Uterus (tissue), 4 donors: ENCODE measurements around the gene VAMP5. TPM values are rescaled to one million over a fixed set of nuclear protein-coding genes. Genes with fewer than 3 reads are reported as not detected.

Source experiments
- DNase-seq, 2 donors: peaks; one replicate each; pipeline ENCODE4 v3.0.0-alpha.2; 2019 to 2020
- H3K27ac ChIP-seq, 2 donors: fragments of 200-600 bp; sonication (generic); 1 replicate in 1 of 2; 2 replicates in 1 of 2; pipeline ENCODE4 v1.5.1; 2016 to 2018
- H3K27me3 ChIP-seq, 2 donors: fragments of 200-600 bp; sonication (generic); one replicate each; pipeline ENCODE4 v1.5.1; 2018 to 2019; ENCODE audit warnings: control low read depth in 1 of 2
- H3K36me3 ChIP-seq, 2 donors: fragments of 200-600 bp; sonication (generic); one replicate each; pipeline ENCODE4 v1.5.1; 2019; ENCODE audit warnings: control low read depth in 1 of 2
- H3K4me1 ChIP-seq, 2 donors: fragments of 200-600 bp; sonication (generic); one replicate each; pipeline ENCODE4 v1.5.1; 2018 to 2019; ENCODE audit warnings: control low read depth in 1 of 2
- H3K4me3 ChIP-seq, 2 donors: fragments of 200-600 bp; sonication (generic); 1 replicate in 1 of 2; 2 replicates in 1 of 2; pipeline ENCODE4 v1.5.1; 2018 to 2019; ENCODE audit warnings: mild to moderate bottlenecking in 1 of 2
- H3K9me3 ChIP-seq, 2 donors: fragments of 200-600 bp; sonication (generic); one replicate each; pipeline ENCODE4 v1.5.1; 2019; ENCODE audit warnings: control low read depth in 1 of 2
- POLR2A ChIP-seq, 2 donors: fragments of 450-650 bp; IDR thresholded peaks; one replicate each; pipeline ENCODE4 v1.6.1; 2016; ENCODE audit warnings: antibody characterized with exemption in 2 of 2, mild to moderate bottlenecking in 1 of 2, moderate library complexity in 1 of 2
- intact Hi-C: fragments of 100-400 bp; cut with DNase I; formaldehyde crosslinking; loops from one replicate; pipeline ENCODE4 v1.15.1; 2023; ENCODE audit warnings: low total_unique reads
- total RNA-seq, 4 donors: library from RNA; depleted of rRNA in 3 of 4; stranded (reverse); fragments of >200 nt in 3 of 4; gene quantifications; one replicate each; pipeline versions ENCODE4 v1.1.0 to v1.2.4, GENCODE V29; 2014 to 2023
- TF ChIP-seq, protein P1 (sequence below), 4 experiments: fragments of 200-600 bp in 2 of 4; fragments of 450-650 bp in 2 of 4; sonication (generic) in 2 of 4; IDR thresholded peaks; one replicate each; pipeline ENCODE4 v1.5.1; 2016 to 2019; ENCODE audit warnings: antibody characterized with exemption in 4 of 4, mild to moderate bottlenecking in 2 of 4, moderate library complexity in 1 of 4
- donor health status: DM: yes; HTN: yes; CAD: no.

Gene VAMP5
- total RNA-seq, 4 donors from 2014 or later: 25.6 to 197 (median 99.5) TPM

DNA sequence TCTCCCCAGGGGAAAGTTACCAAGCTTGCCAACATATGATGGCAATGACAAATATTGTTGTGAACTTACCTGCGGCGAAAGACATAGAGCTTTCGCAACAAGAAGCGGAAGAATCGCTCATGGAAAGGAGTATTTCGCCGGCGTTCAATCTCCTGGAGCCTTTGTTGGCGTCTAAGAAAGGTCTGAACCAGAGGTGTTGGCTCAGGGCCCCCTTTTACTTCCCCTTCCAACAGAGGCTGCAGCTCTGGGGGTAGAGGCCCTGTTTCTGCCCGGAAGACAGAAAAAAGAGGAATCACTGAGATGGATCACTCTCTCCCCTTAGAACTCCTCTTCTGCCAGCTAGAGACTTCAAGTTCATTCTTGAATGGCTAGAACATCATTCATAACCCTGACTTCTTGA lies 33.7 kb upstream of the VAMP5 start:
- H3K4me1 ChIP-seq: no peaks in the 10 kb centered on the region
- no peaks in the 10 kb centered on the region for H3K9me3 ChIP-seq
- H3K27ac ChIP-seq: peak overlapping the region; percentile 15 to 33
- no peaks in the 10 kb centered on the region for H3K27me3 ChIP-seq
- no peaks in the 10 kb centered on the region for H3K36me3 ChIP-seq
- DNase-seq: no peak
- intact Hi-C loops: no loop called here
- TF ChIP-seq, protein P1, sequence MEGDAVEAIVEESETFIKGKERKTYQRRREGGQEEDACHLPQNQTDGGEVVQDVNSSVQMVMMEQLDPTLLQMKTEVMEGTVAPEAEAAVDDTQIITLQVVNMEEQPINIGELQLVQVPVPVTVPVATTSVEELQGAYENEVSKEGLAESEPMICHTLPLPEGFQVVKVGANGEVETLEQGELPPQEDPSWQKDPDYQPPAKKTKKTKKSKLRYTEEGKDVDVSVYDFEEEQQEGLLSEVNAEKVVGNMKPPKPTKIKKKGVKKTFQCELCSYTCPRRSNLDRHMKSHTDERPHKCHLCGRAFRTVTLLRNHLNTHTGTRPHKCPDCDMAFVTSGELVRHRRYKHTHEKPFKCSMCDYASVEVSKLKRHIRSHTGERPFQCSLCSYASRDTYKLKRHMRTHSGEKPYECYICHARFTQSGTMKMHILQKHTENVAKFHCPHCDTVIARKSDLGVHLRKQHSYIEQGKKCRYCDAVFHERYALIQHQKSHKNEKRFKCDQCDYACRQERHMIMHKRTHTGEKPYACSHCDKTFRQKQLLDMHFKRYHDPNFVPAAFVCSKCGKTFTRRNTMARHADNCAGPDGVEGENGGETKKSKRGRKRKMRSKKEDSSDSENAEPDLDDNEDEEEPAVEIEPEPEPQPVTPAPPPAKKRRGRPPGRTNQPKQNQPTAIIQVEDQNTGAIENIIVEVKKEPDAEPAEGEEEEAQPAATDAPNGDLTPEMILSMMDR (IDR thresholded peaks at IDR 0.05): no peak
- TF ChIP-seq POLR2A (IDR thresholded peaks at IDR 0.05): no peak
- H3K4me3 ChIP-seq: no peak overlapping the region

GRCh38 chr2:85551698-85552678 lies 32.2 kb upstream of the VAMP5 start:
- peak; percentile 82 to 85 for DNase-seq
- Histone ChIP-seq H3K27me3 (no peaks in the 10 kb centered on the region), H3K9me3 (no peaks in the 10 kb centered on the region), H3K4me1 (no peaks in the 10 kb centered on the region), H3K4me3 (no peak overlapping the region), H3K36me3 (no peaks in the 10 kb centered on the region), H3K27ac (peak overlapping the region in 1 of 2 donors; percentile 24)
- TF ChIP-seq, protein P1 (IDR thresholded peaks at IDR 0.05): peak; percentile 81 to 97 (median 91)
- peak in 1 of 2 donors; percentile 16 for TF ChIP-seq POLR2A (IDR thresholded peaks at IDR 0.05)
- intact Hi-C loops: loop anchor here (2.0 kb wide), 1 partner anchor 131 kb away; no protein-coding TSS in a partner anchor

GRCh38 chr2:85553184-85553583 lies 31.0 kb upstream of the VAMP5 start:
- DNase-seq: no peak
- Histone ChIP-seq H3K9me3 (no peaks in the 10 kb centered on the region), H3K4me1 (no peaks in the 10 kb centered on the region), H3K4me3 (no peak overlapping the region), H3K36me3 (no peaks in the 10 kb centered on the region), H3K27me3 (no peaks in the 10 kb centered on the region), H3K27ac (no peak overlapping the region)
- intact Hi-C loops: loop anchor here (2.0 kb wide), 1 partner anchor 132 kb away; no protein-coding TSS in a partner anchor
- TF ChIP-seq POLR2A (IDR thresholded peaks at IDR 0.05): no peak
- TF ChIP-seq, protein P1 (IDR thresholded peaks at IDR 0.05): no peak

GRCh38 chr2:85554980-85555612 lies 29.1 kb upstream of the VAMP5 start:
- TF ChIP-seq, protein P1 (IDR thresholded peaks at IDR 0.05): no peak
- TF ChIP-seq POLR2A (IDR thresholded peaks at IDR 0.05): no peak
- no peak overlapping the region for H3K4me3 ChIP-seq
- no peaks in the 10 kb centered on the region for H3K36me3 ChIP-seq
- no peaks in the 10 kb centered on the region for H3K27me3 ChIP-seq
- intact Hi-C loops: no loop called here
- no peaks in the 10 kb centered on the region for H3K9me3 ChIP-seq
- H3K4me1 ChIP-seq: peaks cover 4 to 5% of the 10 kb centered on the region in 2 donors
- DNase-seq: no peak
- no peak overlapping the region for H3K27ac ChIP-seq

- no peak for TF ChIP-seq POLR2A (IDR thresholded peaks at IDR 0.05)
- TF ChIP-seq, protein P1 (IDR thresholded peaks at IDR 0.05): no peak
- no peak overlapping the region for H3K27ac ChIP-seq
- no peaks in the 10 kb centered on the region for H3K27me3 ChIP-seq
- H3K4me3 ChIP-seq: no peak overlapping the region
- intact Hi-C loops: no loop called here
- H3K36me3 ChIP-seq: no peaks in the 10 kb centered on the region
- no peak for DNase-seq
- peaks cover 8 to 9% of the 10 kb centered on the region in 2 donors for H3K4me1 ChIP-seq
- H3K9me3 ChIP-seq: no peaks in the 10 kb centered on the region
These were observed 27.1 kb upstream of the VAMP5 start for GRCh38 chr2:85557130-85557529.
